ENCODE data around the gene KCNMA1. TPM values are rescaled to one million over a fixed set of nuclear protein-coding genes. Genes with fewer than 3 reads are reported as not detected.
A peak's percentile ranks its signal among the peaks of the same experiment; 100 is the strongest.

The KCNMA1 gene
- total RNA-seq, 3 donors from 2014 or later, result 13.6 to 37.8 (median 15.1) TPM

DNA sequence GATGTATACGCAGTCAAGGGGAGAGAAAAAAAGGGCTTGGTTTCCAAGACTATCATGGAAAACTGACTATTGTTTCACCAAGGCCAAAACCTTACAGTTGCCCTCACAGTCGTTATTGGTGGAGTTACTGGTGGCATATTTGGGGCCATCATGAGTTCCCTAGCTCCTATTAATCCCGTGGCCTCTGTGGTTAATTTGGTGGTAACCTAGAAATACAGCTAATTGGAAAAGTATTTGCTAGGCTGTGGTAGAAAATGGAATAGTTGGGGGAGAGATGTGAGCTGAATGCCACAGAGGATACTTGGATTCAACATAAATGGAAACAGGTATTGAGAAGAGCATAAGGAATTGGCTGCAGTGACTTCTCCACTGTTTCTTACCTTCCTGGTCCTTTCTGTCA lies 450.7 kb downstream of the KCNMA1 start:
- no peaks in the 10 kb centered on the region for H3K4me1 ChIP-seq
- intact Hi-C loops (cut with DNase I; ENCODE audit: low total_unique reads), result no loop called here
- H3K27ac ChIP-seq, result peak overlapping the region; percentile 40 to 67

DNA sequence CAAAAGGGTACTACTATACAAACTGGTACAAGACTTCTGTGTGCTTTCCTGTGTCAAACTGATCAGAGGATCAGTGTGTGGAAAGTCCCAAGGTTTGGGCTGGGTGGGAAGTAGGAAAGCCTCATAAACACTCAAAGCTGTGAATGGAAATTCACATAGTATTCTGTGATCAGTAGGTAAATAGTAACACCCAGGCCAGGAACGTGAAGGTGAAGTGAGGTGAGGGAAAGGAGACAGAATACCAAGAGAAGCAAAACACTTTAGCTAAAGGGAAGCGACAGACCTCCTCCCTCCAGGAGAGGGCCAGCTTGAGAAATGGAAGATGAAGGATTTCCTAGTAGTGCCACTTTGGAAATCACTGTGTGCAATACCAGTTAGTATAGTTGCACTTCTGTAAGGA lies 451.9 kb downstream of the KCNMA1 start:
- no peaks in the 10 kb centered on the region for H3K9me3 ChIP-seq
- no peak overlapping the region for H3K4me3 ChIP-seq
- no peak for DNase-seq (ENCODE audit: low spot score in 2 of 2)
- no peaks in the 10 kb centered on the region for H3K36me3 ChIP-seq
- TF ChIP-seq, protein P1, sequence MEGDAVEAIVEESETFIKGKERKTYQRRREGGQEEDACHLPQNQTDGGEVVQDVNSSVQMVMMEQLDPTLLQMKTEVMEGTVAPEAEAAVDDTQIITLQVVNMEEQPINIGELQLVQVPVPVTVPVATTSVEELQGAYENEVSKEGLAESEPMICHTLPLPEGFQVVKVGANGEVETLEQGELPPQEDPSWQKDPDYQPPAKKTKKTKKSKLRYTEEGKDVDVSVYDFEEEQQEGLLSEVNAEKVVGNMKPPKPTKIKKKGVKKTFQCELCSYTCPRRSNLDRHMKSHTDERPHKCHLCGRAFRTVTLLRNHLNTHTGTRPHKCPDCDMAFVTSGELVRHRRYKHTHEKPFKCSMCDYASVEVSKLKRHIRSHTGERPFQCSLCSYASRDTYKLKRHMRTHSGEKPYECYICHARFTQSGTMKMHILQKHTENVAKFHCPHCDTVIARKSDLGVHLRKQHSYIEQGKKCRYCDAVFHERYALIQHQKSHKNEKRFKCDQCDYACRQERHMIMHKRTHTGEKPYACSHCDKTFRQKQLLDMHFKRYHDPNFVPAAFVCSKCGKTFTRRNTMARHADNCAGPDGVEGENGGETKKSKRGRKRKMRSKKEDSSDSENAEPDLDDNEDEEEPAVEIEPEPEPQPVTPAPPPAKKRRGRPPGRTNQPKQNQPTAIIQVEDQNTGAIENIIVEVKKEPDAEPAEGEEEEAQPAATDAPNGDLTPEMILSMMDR (IDR thresholded peaks at IDR 0.05), result no peak
- TF ChIP-seq POLR2A (IDR thresholded peaks at IDR 0.05), result no peak
- no peak for TF ChIP-seq POLR2AphosphoS5 (IDR thresholded peaks at IDR 0.05)
- intact Hi-C loops (cut with DNase I; ENCODE audit: low total_unique reads), result no loop called here
- no peaks in the 10 kb centered on the region for H3K27me3 ChIP-seq
- H3K4me1 ChIP-seq, result no peaks in the 10 kb centered on the region
- H3K27ac ChIP-seq, result no peak overlapping the region

More for the DNA sequence above, 450.7 kb downstream of the KCNMA1 start:
- TF ChIP-seq, protein P1 (IDR thresholded peaks at IDR 0.05), result no peak
- TF ChIP-seq POLR2A (IDR thresholded peaks at IDR 0.05) (no peak), POLR2AphosphoS5 (IDR thresholded peaks at IDR 0.05) (no peak)
- Histone ChIP-seq H3K36me3 (no peaks in the 10 kb centered on the region), H3K27me3 (no peaks in the 10 kb centered on the region), H3K9me3 (no peaks in the 10 kb centered on the region), H3K4me3 (no peak overlapping the region)
- DNase-seq (ENCODE audit: low spot score in 2 of 2), result no peak

DNA sequence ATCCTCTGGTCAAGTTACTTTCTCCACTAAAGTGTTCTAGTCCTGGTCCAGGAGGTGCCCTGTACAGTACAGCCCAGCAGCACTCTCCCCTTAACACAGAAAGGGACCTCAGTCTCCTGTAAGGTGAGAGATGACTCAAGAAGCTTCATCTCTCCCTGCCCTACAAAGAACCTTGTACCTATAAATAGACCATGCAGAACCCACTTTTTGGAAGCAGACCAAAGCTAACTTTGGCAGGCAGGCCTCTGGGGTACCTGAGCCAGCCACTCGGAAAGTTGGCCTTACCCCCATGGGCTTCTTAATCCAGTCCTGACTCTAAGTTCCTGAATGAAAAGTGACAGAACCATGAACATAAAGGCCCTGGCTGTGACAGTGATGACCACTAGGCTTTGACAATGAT lies 454.8 kb downstream of the KCNMA1 start:
- no peaks in the 10 kb centered on the region for H3K9me3 ChIP-seq
- H3K4me1 ChIP-seq, result no peaks in the 10 kb centered on the region
- H3K27me3 ChIP-seq, result no peaks in the 10 kb centered on the region
- intact Hi-C loops (cut with DNase I; ENCODE audit: low total_unique reads), result loop anchor here (5.0 kb wide), 1 partner anchor 199 kb away; no protein-coding TSS in a partner anchor
- no peak overlapping the region for H3K27ac ChIP-seq
- H3K36me3 ChIP-seq, result no peaks in the 10 kb centered on the region
- TF ChIP-seq, protein P1 (IDR thresholded peaks at IDR 0.05), result no peak
- TF ChIP-seq POLR2A (IDR thresholded peaks at IDR 0.05) (no peak), POLR2AphosphoS5 (IDR thresholded peaks at IDR 0.05) (no peak)
- H3K4me3 ChIP-seq, result no peak overlapping the region
- no peak for DNase-seq (ENCODE audit: low spot score in 2 of 2)

DNA sequence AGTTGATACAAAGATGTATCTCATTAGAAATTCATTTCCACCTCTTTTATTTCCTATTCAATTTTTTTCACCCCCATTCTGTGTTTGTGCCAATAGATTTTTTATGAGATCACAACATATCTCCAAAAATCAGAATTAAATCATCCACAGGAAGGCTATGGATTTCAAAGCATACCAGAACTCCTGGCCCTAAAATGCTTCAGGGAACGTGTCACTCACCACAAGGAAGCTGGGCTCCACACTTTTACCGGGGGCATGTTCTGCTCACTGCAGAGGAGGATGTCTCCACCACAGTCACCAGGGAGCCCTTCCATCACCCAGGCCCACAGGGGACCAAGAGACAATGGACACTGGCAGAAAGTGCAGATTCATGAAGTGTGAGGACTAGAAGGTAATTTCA lies 456.8 kb downstream of the KCNMA1 start:
- no peaks in the 10 kb centered on the region for H3K9me3 ChIP-seq
- H3K27ac ChIP-seq, result no peak overlapping the region
- DNase-seq (ENCODE audit: low spot score in 2 of 2), result no peak
- no peak overlapping the region for H3K4me3 ChIP-seq
- no peaks in the 10 kb centered on the region for H3K27me3 ChIP-seq
- intact Hi-C loops (cut with DNase I; ENCODE audit: low total_unique reads), result loop anchor here (5.0 kb wide), 1 partner anchor 202 kb away; no protein-coding TSS in a partner anchor
- H3K4me1 ChIP-seq, result no peaks in the 10 kb centered on the region
- TF ChIP-seq, protein P1 (IDR thresholded peaks at IDR 0.05), result no peak
- no peak for TF ChIP-seq POLR2AphosphoS5 (IDR thresholded peaks at IDR 0.05)
- TF ChIP-seq POLR2A (IDR thresholded peaks at IDR 0.05), result no peak
- H3K36me3 ChIP-seq, result no peaks in the 10 kb centered on the region

DNA sequence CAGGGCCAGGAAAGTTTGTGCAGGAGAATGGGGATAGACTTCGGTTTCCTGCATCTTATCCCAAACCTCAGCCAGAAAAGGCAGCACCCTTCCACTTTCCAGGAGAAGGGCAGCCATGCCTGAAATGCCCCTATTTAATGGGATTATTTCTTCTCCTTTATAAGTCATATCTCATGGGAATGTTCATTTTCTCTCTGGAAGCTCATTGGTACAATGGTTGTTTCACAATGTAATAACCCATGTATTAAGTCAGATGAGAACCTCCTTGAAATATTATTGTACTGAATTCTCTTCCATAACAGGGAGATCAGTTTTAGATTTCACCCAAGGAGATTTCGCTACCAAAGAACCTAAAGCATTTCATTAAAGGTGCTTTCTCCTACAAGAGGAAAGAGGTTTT lies 457.5 kb downstream of the KCNMA1 start:
- Histone ChIP-seq H3K4me1 (no peaks in the 10 kb centered on the region), H3K27me3 (no peaks in the 10 kb centered on the region), H3K27ac (no peak overlapping the region), H3K9me3 (no peaks in the 10 kb centered on the region), H3K4me3 (no peak overlapping the region), H3K36me3 (no peaks in the 10 kb centered on the region)
- intact Hi-C loops (cut with DNase I; ENCODE audit: low total_unique reads), result loop anchor here (5.0 kb wide), 1 partner anchor 202 kb away; no protein-coding TSS in a partner anchor
- no peak for DNase-seq (ENCODE audit: low spot score in 2 of 2)
- no peak for TF ChIP-seq POLR2AphosphoS5 (IDR thresholded peaks at IDR 0.05)
- TF ChIP-seq, protein P1 (IDR thresholded peaks at IDR 0.05), result no peak
- no peak for TF ChIP-seq POLR2A (IDR thresholded peaks at IDR 0.05)
